H9 (cell line): ENCODE data around the gene SLC6A3. TPM values are rescaled to one million over a fixed set of nuclear protein-coding genes. Genes with fewer than 3 reads are reported as not detected.

Experiments
- DNase-seq: peaks from one replicate; pipeline ENCODE4 v3.0.0-alpha.2; 2017
- H2AFZ ChIP-seq: one replicate; pipeline ENCODE4 v1.6.1; 2013; ENCODE audit warnings: mild to moderate bottlenecking, low read length, control low read depth, moderate library complexity
- H2AK5ac ChIP-seq: 2 replicates; pipeline ENCODE4 v1.6.1; 2013; ENCODE audit warnings: low read length, control low read depth, mixed read lengths; ENCODE audit not compliant: insufficient read length
- H2BK120ac ChIP-seq: one replicate; pipeline ENCODE4 v1.6.1; 2013; ENCODE audit warnings: low read depth, mild to moderate bottlenecking, low read length, control low read depth, inconsistent platforms; ENCODE audit not compliant: poor library complexity, severe bottlenecking
- H2BK12ac ChIP-seq: 2 replicates; pipeline ENCODE4 v1.6.1; 2013; ENCODE audit warnings: low read length, control low read depth, mixed read lengths, low read depth; ENCODE audit not compliant: insufficient read length
- H2BK15ac ChIP-seq: 2 replicates; pipeline ENCODE4 v1.6.1; 2013; ENCODE audit warnings: low read depth, low read length, control low read depth
- H2BK20ac ChIP-seq: one replicate; pipeline ENCODE4 v1.6.1; 2013; ENCODE audit warnings: low read depth, mild to moderate bottlenecking, low read length, control low read depth, inconsistent platforms; ENCODE audit not compliant: poor library complexity, severe bottlenecking
- H2BK5ac ChIP-seq: 2 replicates; pipeline ENCODE4 v1.6.1; 2013; ENCODE audit warnings: low read length, control low read depth, mixed read lengths; ENCODE audit not compliant: insufficient read length
- H3K14ac ChIP-seq: 2 replicates; pipeline ENCODE4 v1.6.1; 2013; ENCODE audit warnings: low read length, control low read depth; ENCODE audit not compliant: insufficient read depth
- H3K18ac ChIP-seq: 2 replicates; pipeline ENCODE4 v1.6.1; 2013; ENCODE audit warnings: low read depth, mild to moderate bottlenecking, mixed read lengths, low read length, control low read depth; ENCODE audit not compliant: insufficient read length
- H3K23ac ChIP-seq: 2 replicates; pipeline ENCODE4 v1.6.1; 2013; ENCODE audit warnings: low read length, control low read depth, mixed read lengths, low read depth; ENCODE audit not compliant: insufficient read length
- H3K23me2 ChIP-seq: 2 replicates; pipeline ENCODE4 v1.6.1; 2013; ENCODE audit warnings: low read depth, mild to moderate bottlenecking, mixed read lengths, low read length, control low read depth; ENCODE audit not compliant: insufficient read length, poor library complexity, severe bottlenecking
- H3K27ac ChIP-seq: 2 replicates; pipeline ENCODE4 v1.5.1; 2013; ENCODE audit warnings: low read length, control low read depth, mixed read lengths, low read depth; ENCODE audit not compliant: insufficient read length
- H3K27me3 ChIP-seq: 2 replicates; pipeline ENCODE4 v1.6.1; 2013; ENCODE audit warnings: low read length, control low read depth, inconsistent platforms; ENCODE audit not compliant: insufficient read depth
- H3K4ac ChIP-seq: 2 replicates; pipeline ENCODE4 v1.6.1; 2013; ENCODE audit warnings: low read depth, mild to moderate bottlenecking, control low read depth, inconsistent platforms, low read length, moderate library complexity
- H3K4me1 ChIP-seq: 2 replicates; pipeline ENCODE4 v1.6.1; 2013; ENCODE audit warnings: low read length, control low read depth, inconsistent platforms; ENCODE audit not compliant: insufficient read depth
- H3K4me2 ChIP-seq: 2 replicates; pipeline ENCODE4 v1.6.1; 2013; ENCODE audit warnings: low read length, control low read depth, mixed read lengths; ENCODE audit not compliant: insufficient read length, insufficient read depth
- H3K56ac ChIP-seq: 2 replicates; pipeline ENCODE4 v1.6.1; 2013; ENCODE audit warnings: low read depth, mild to moderate bottlenecking, mixed read lengths, low read length, control low read depth; ENCODE audit not compliant: insufficient read length
- H3K79me1 ChIP-seq: 2 replicates; pipeline ENCODE4 v1.6.1; 2013; ENCODE audit warnings: low read depth, mild to moderate bottlenecking, moderate library complexity, low read length, control low read depth, inconsistent platforms; ENCODE audit not compliant: insufficient read depth, poor library complexity, severe bottlenecking
- H3K79me2 ChIP-seq: 2 replicates; pipeline ENCODE4 v1.6.1; 2013; ENCODE audit warnings: low read length, control low read depth, inconsistent platforms; ENCODE audit not compliant: insufficient read depth
- H3K9ac ChIP-seq: 2 replicates; pipeline ENCODE4 v1.6.1; 2013; ENCODE audit warnings: low read length, control low read depth, mixed read lengths; ENCODE audit not compliant: insufficient read length; ENCODE audit errors: extremely low read depth
- H3K9me3 ChIP-seq: one replicate; pipeline ENCODE4 v1.6.1; 2013; ENCODE audit warnings: low read depth, low read length, inconsistent platforms; ENCODE audit not compliant: control insufficient read depth
- H3T11ph ChIP-seq: one replicate; pipeline ENCODE4 v1.6.1; 2013; ENCODE audit warnings: mild to moderate bottlenecking, low read length, control low read depth, inconsistent platforms
- H4K20me1 ChIP-seq: one replicate; pipeline ENCODE4 v1.6.1; 2013; ENCODE audit not compliant: control insufficient read depth, insufficient read length, insufficient read depth
- H4K5ac ChIP-seq: 2 replicates; pipeline ENCODE4 v1.6.1; 2013; ENCODE audit warnings: low read depth, mild to moderate bottlenecking, mixed read lengths, low read length, control low read depth; ENCODE audit not compliant: insufficient read length
- H4K8ac ChIP-seq: replicated peaks from 2 replicates; pipeline ENCODE4 v1.6.1; 2013; ENCODE audit warnings: low read length, control low read depth, mixed read lengths, low read depth; ENCODE audit not compliant: insufficient read length
- H4K91ac ChIP-seq: 2 replicates; pipeline ENCODE4 v1.6.1; 2013; ENCODE audit warnings: low read depth, mild to moderate bottlenecking, moderate library complexity, mixed read lengths, low read length, control low read depth; ENCODE audit not compliant: insufficient read length
- H3K27ac Mint-ChIP-seq, 3 experiments: 2 replicates in 2 of 3; 3 replicates in 1 of 3; pipeline ENCODE4 v1.8.0; 2020 to 2021; ENCODE audit warnings: mixed read lengths in 3 of 3, mild to moderate bottlenecking in 1 of 3, moderate library complexity in 1 of 3
- H3K27me3 Mint-ChIP-seq: 2 replicates; pipeline ENCODE4 v1.8.0; 2021; ENCODE audit warnings: low read depth, mild to moderate bottlenecking, moderate library complexity, mixed read lengths
- H3K36me3 Mint-ChIP-seq, 3 experiments: 2 replicates in 2 of 3; 3 replicates in 1 of 3; pipeline ENCODE4 v1.8.0; 2020 to 2021; ENCODE audit warnings: low read depth in 3 of 3, mixed read lengths in 3 of 3; ENCODE audit not compliant: insufficient read depth in 1 of 3
- H3K4me1 Mint-ChIP-seq, 2 experiments: 2 replicates each; pipeline ENCODE4 v1.8.0; 2020; ENCODE audit warnings: mixed read lengths in 2 of 2
- H3K4me3 Mint-ChIP-seq, 2 experiments: 2 replicates in 1 of 2; 3 replicates in 1 of 2; pipeline ENCODE4 v1.8.0; 2020 to 2021; ENCODE audit warnings: mild to moderate bottlenecking in 2 of 2, mixed read lengths in 2 of 2, moderate library complexity in 1 of 2
- H3K9me3 Mint-ChIP-seq, 2 experiments: 2 replicates in 1 of 2; 3 replicates in 1 of 2; pipeline ENCODE4 v1.8.0; 2020; ENCODE audit warnings: mild to moderate bottlenecking in 2 of 2, mixed read lengths in 2 of 2, moderate library complexity in 1 of 2
- CTCF ChIP-seq: fragments of 200-600 bp; sonication (generic); conservative IDR thresholded peaks from 3 replicates; pipeline ENCODE4 v1.8.0; 2021; ENCODE audit warnings: antibody characterized with exemption, mild to moderate bottlenecking
- WGBS: extraction: QIAGEN DNeasy Blood & Tissue Kit; methylation state at CpG from one replicate; pipeline ENCODE4 v1.1.7; 2013; ENCODE audit warnings: missing lambda C conversion rate, low lambda C conversion rate, mixed read lengths; ENCODE audit not compliant: insufficient read length; ENCODE audit errors: extremely low coverage; 5-methylcytosine and 5-hydroxymethylcytosine counted together
- total RNA-seq: library from RNA; stranded (reverse); gene quantifications from 2 replicates; pipeline ENCODE4 v1.2.1, GENCODE V29; 2021

SLC6A3 gene
- total RNA-seq, 1 experiment from 2014 or later, result 0.61 TPM

GRCh38 chr5:1381370-1382247 is 63.6 kb downstream of the SLC6A3 start:
- no peaks in the 10 kb centered on the region for H3K79me1 ChIP-seq
- H2AFZ ChIP-seq, result no peak overlapping the region
- no peak overlapping the region for H3T11ph ChIP-seq
- no peak overlapping the region for H2BK15ac ChIP-seq
- no peak for DNase-seq
- no peak overlapping the region for H3K56ac ChIP-seq
- H3K9me3 Mint-ChIP-seq, result peaks cover 13 to 14% of the 10 kb centered on the region in 2 experiments
- no peak overlapping the region for H4K8ac ChIP-seq
- no peaks in the 10 kb centered on the region for H3K79me2 ChIP-seq
- H2BK120ac ChIP-seq, result no peak overlapping the region
- H3K4me1 ChIP-seq, result no peaks in the 10 kb centered on the region; the same call in 1 of the 2 replicates
- peaks cover 5% of the 10 kb centered on the region; the same call in 1 of the 2 replicates for H3K27me3 ChIP-seq
- peak overlapping the region in 1 of 2 experiments; percentile 20; a peak in 3 of 5 replicates for H3K4me3 Mint-ChIP-seq
- no peak overlapping the region for H2BK20ac ChIP-seq
- H3K14ac ChIP-seq, result no peak overlapping the region
- peaks cover 6% of the 10 kb centered on the region for H3K23me2 ChIP-seq
- WGBS, result no CpG with 5 or more reads among the region's 25 CpGs
- no peak overlapping the region for H2BK12ac ChIP-seq
- no peak overlapping the region for H2BK5ac ChIP-seq
- H4K5ac ChIP-seq, result no peak overlapping the region
- H3K23ac ChIP-seq, result no peak overlapping the region
- H3K9ac ChIP-seq, result no peak overlapping the region
- H3K27me3 Mint-ChIP-seq, result peaks cover 81% of the 10 kb centered on the region
- no peaks in the 10 kb centered on the region for H3K9me3 ChIP-seq
- H3K4me2 ChIP-seq, result no peak overlapping the region
- no peak overlapping the region for H3K18ac ChIP-seq
- peaks cover 9 to 12% of the 10 kb centered on the region in 2 experiments for H3K4me1 Mint-ChIP-seq
- H4K20me1 ChIP-seq, result peaks cover 2% of the 10 kb centered on the region
- TF ChIP-seq CTCF, result no peak
- peaks cover 0 to 10% (median 2%) of the 10 kb centered on the region in 3 experiments; a peak in 4 of 7 replicates for H3K36me3 Mint-ChIP-seq
- peak overlapping the region in 1 of 3 experiments; percentile 52; a peak in 1 of 7 replicates for H3K27ac Mint-ChIP-seq
- H4K91ac ChIP-seq, result no peak overlapping the region
- H3K27ac ChIP-seq, result no peak overlapping the region
- H2AK5ac ChIP-seq, result no peak overlapping the region
- H3K4ac ChIP-seq, result no peak overlapping the region
